SK-N-SH (cell line): ENCODE measurements around the gene OBSL1. TPM values are rescaled to one million over a fixed set of nuclear protein-coding genes. Genes with fewer than 3 reads are reported as not detected.

Experiments
- CTCF ChIA-PET: fragments of 300-600, 350-600 bp; formaldehyde crosslinking; extraction: SDS; loops from one replicate; lab custom pipeline; 2021; lab: Yijun Ruan, JAX
- POLR2A ChIA-PET: fragments of 350-600 bp; sonication (Branson Sonifier 250); formaldehyde crosslinking; extraction: SDS; loops from one replicate; lab custom pipeline; 2020; ENCODE audit warnings: antibody characterized with exemption, inconsistent platforms; lab: Yijun Ruan, JAX
- DNase-seq: peaks from one replicate; pipeline ENCODE4 v3.0.0; 2012
- H2AFZ ChIP-seq: fragments of 200-600 bp; sonication (generic); 2 replicates; pipeline ENCODE4 v1.8.1; 2016; ENCODE audit warnings: antibody characterized with exemption, mild to moderate bottlenecking, low read depth
- H3F3A ChIP-seq: fragments of 200-600 bp; sonication (generic); replicated peaks from 2 replicates; pipeline ENCODE3; 2016; ENCODE audit warnings: antibody characterized with exemption, mild to moderate bottlenecking; ENCODE audit not compliant: insufficient read depth
- H3K27ac ChIP-seq, 2 experiments: fragments of 200-500 bp in 1 of 2; fragments of 200-600 bp in 1 of 2; sonication (Bioruptor generic) in 1 of 2; sonication (generic), shearing (Covaris generic) in 1 of 2; 2 replicates each; pipeline versions ENCODE4 v1.5.1 to v1.6.1; 2014 to 2016; ENCODE audit warnings: low read depth in 2 of 2, inconsistent platforms in 1 of 2, low read length in 1 of 2, mild to moderate bottlenecking in 1 of 2, mixed read lengths in 1 of 2
- H3K27me3 ChIP-seq: fragments of 200-600 bp; sonication (generic), shearing (Covaris generic); 2 replicates; pipeline ENCODE4 v1.6.1; 2016; ENCODE audit warnings: mixed run types; ENCODE audit not compliant: insufficient read depth
- H3K36me3 ChIP-seq, 2 experiments: fragments of 200-500 bp in 1 of 2; fragments of 200-600 bp in 1 of 2; sonication (Bioruptor generic) in 1 of 2; sonication (generic) in 1 of 2; replicated peaks in 1 of 2; 2 replicates each; pipeline versions ENCODE3 to v1.5.1; 2014 to 2016; ENCODE audit warnings: low read length in 1 of 2, mild to moderate bottlenecking in 1 of 2; ENCODE audit not compliant: insufficient read depth in 2 of 2, control insufficient read depth in 1 of 2
- H3K4me1 ChIP-seq, 2 experiments: fragments of 200-500 bp in 1 of 2; fragments of 200-600 bp in 1 of 2; sonication (Bioruptor generic) in 1 of 2; sonication (generic), shearing (Covaris generic) in 1 of 2; 2 replicates each; pipeline versions ENCODE4 v1.5.1 to v1.6.1; 2014 to 2016; ENCODE audit warnings: low read depth in 1 of 2, low read length in 1 of 2, mixed run types in 1 of 2; ENCODE audit not compliant: insufficient read depth in 2 of 2, control insufficient read depth in 1 of 2
- H3K4me2 ChIP-seq: fragments of 200-600 bp; sonication (generic), shearing (Covaris generic); 2 replicates; pipeline ENCODE4 v1.6.1; 2017; ENCODE audit warnings: mixed run types
- H3K4me3 ChIP-seq, 2 experiments: fragments of 200-500 bp in 1 of 2; fragments of 200-600 bp in 1 of 2; sonication (Bioruptor generic) in 1 of 2; sonication (generic), shearing (Covaris generic) in 1 of 2; 2 replicates each; pipeline versions ENCODE4 v1.5.1 to v1.8.1; 2014 to 2016; ENCODE audit warnings: low read depth in 2 of 2, inconsistent platforms in 1 of 2, low read length in 1 of 2, mild to moderate bottlenecking in 1 of 2, mixed read lengths in 1 of 2, moderate library complexity in 1 of 2
- H3K79me2 ChIP-seq: fragments of 200-600 bp; sonication (generic); 2 replicates; pipeline ENCODE4 v1.8.1; 2017; ENCODE audit warnings: mild to moderate bottlenecking; ENCODE audit not compliant: insufficient read depth
- H3K9ac ChIP-seq: fragments of 200-600 bp; sonication (generic); 2 replicates; pipeline ENCODE4 v1.6.1; 2017; ENCODE audit warnings: mixed run types
- H3K9me2 ChIP-seq: fragments of 200-600 bp; sonication (generic); 2 replicates; pipeline ENCODE4 v1.6.1; 2017; ENCODE audit warnings: mixed run types
- H3K9me3 ChIP-seq: fragments of 200-600 bp; sonication (generic); 2 replicates; pipeline ENCODE4 v1.6.1; 2017; ENCODE audit warnings: mixed run types, mild to moderate bottlenecking, moderate library complexity
- H4K20me1 ChIP-seq: fragments of 200-600 bp; sonication (generic); 2 replicates; pipeline ENCODE4 v1.6.1; 2017; ENCODE audit warnings: mild to moderate bottlenecking, mixed run types; ENCODE audit not compliant: insufficient read depth
- FOXJ3 ChIP-seq: sonication (generic); formaldehyde crosslinking; IDR thresholded peaks from 2 replicates; pipeline ENCODE4 v1.5.1; 2020; ENCODE audit warnings: mild to moderate bottlenecking, missing genetic modification reagents
- GATA2 ChIP-seq: sonication (generic); formaldehyde crosslinking; IDR thresholded peaks from 2 replicates; pipeline ENCODE4 v1.5.0; 2020; ENCODE audit warnings: mild to moderate bottlenecking, missing genetic modification reagents
- JUND ChIP-seq: IDR thresholded peaks from 2 replicates; pipeline ENCODE4 v1.4.0; 2012
- MAX ChIP-seq: IDR thresholded peaks from 2 replicates; pipeline ENCODE4 v1.4.0; 2012; ENCODE audit warnings: low read depth
- MEF2A ChIP-seq: IDR thresholded peaks from 2 replicates; pipeline ENCODE4 v1.4.0; 2012; ENCODE audit warnings: low read depth, borderline replicate concordance
- NFIC ChIP-seq: IDR thresholded peaks from 2 replicates; pipeline ENCODE4 v1.4.0; 2012; ENCODE audit warnings: borderline replicate concordance
- NRF1 ChIP-seq: IDR thresholded peaks from 2 replicates; pipeline ENCODE4 v1.6.1; 2012; ENCODE audit warnings: low read depth, mild to moderate bottlenecking, low read length
- POLR2AphosphoS5 ChIP-seq: IDR thresholded peaks from 2 replicates; pipeline ENCODE4 v1.6.1; 2012; ENCODE audit warnings: low read depth, low read length
- REST ChIP-seq: IDR thresholded peaks from 2 replicates; pipeline ENCODE4 v1.6.1; 2012; ENCODE audit warnings: mild to moderate bottlenecking, low read depth, low read length, moderate library complexity
- RFX5 ChIP-seq: IDR thresholded peaks from 2 replicates; pipeline ENCODE4 v1.6.1; 2012; ENCODE audit warnings: mild to moderate bottlenecking, improper control_type of control experiment, low read length
- RXRA ChIP-seq: IDR thresholded peaks from 2 replicates; pipeline ENCODE4 v1.4.0; 2012; ENCODE audit warnings: low read depth, mild to moderate bottlenecking, borderline replicate concordance
- SIN3A ChIP-seq: IDR thresholded peaks from 2 replicates; pipeline ENCODE4 v1.6.1; 2012; ENCODE audit warnings: low read depth, mild to moderate bottlenecking, low read length, moderate library complexity, borderline replicate concordance
- TCF12 ChIP-seq: IDR thresholded peaks from 2 replicates; pipeline ENCODE4 v1.4.0; 2012
- USF1 ChIP-seq: IDR thresholded peaks from 2 replicates; pipeline ENCODE4 v1.4.0; 2012; ENCODE audit warnings: low read depth, borderline replicate concordance
- ZBTB33 ChIP-seq: IDR thresholded peaks from 2 replicates; pipeline ENCODE4 v1.4.0; 2012; ENCODE audit warnings: low read depth, borderline replicate concordance
- WGBS: methylation state at CpG from one replicate; pipeline ENCODE4 v1.1.6; 2017; ENCODE audit warnings: low lambda C conversion rate; 5-methylcytosine and 5-hydroxymethylcytosine counted together
- polyA plus RNA-seq, 3 experiments: library from polyadenylated mRNA; depleted of rRNA; stranded (reverse); fragments of >200 nt; gene quantifications; 2 replicates each; pipeline ENCODE4 v1.2.3, GENCODE V29; 2012
- TF ChIP-seq, protein P1 (sequence below): fragments of 200-600 bp; sonication (generic); IDR thresholded peaks from 2 replicates; pipeline ENCODE4 v1.6.1; 2017; ENCODE audit warnings: antibody characterized with exemption, mild to moderate bottlenecking, moderate library complexity

OBSL1 gene
- polyA plus RNA-seq, 1 of the 3 experiments (the other 2 are of a cell fraction), result 93.0 TPM

- no peak for DNase-seq
- TF ChIP-seq TCF12 (no peak), SIN3A (no peak), GATA2 (CRISPR knock-in tag) (no peak), NFIC (no peak), JUND (no peak), REST (no peak), RFX5 (no peak), POLR2AphosphoS5 (no peak), NRF1 (no peak), MAX (no peak), ZBTB33 (no peak), RXRA (no peak), FOXJ3 (CRISPR knock-in tag) (no peak), USF1 (no peak), MEF2A (no peak)
- TF ChIP-seq, protein P1, sequence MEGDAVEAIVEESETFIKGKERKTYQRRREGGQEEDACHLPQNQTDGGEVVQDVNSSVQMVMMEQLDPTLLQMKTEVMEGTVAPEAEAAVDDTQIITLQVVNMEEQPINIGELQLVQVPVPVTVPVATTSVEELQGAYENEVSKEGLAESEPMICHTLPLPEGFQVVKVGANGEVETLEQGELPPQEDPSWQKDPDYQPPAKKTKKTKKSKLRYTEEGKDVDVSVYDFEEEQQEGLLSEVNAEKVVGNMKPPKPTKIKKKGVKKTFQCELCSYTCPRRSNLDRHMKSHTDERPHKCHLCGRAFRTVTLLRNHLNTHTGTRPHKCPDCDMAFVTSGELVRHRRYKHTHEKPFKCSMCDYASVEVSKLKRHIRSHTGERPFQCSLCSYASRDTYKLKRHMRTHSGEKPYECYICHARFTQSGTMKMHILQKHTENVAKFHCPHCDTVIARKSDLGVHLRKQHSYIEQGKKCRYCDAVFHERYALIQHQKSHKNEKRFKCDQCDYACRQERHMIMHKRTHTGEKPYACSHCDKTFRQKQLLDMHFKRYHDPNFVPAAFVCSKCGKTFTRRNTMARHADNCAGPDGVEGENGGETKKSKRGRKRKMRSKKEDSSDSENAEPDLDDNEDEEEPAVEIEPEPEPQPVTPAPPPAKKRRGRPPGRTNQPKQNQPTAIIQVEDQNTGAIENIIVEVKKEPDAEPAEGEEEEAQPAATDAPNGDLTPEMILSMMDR, result no peak
- Histone ChIP-seq H3K27me3 (no peaks in the 10 kb centered on the region), H3K27ac (no peak overlapping the region), H4K20me1 (no peaks in the 10 kb centered on the region), H3K9ac (no peak overlapping the region), H3K9me3 (no peaks in the 10 kb centered on the region), H3K4me3 (no peak overlapping the region), H3K36me3 (no peaks in the 10 kb centered on the region), H3K4me1 (peaks cover 0 to 15% of the 10 kb centered on the region in 2 experiments; a peak in 1 of 4 replicates), H3K9me2 (no peaks in the 10 kb centered on the region), H3K79me2 (no peaks in the 10 kb centered on the region), H3K4me2 (no peak overlapping the region), H2AFZ (no peak overlapping the region), H3F3A (peaks cover 2% of the 10 kb centered on the region)
- 96% methylated on average over 5 of the region's 19 CpGs for WGBS
- CTCF ChIA-PET, result interaction anchor here (0.8 to 7.5 kb wide), 3 partner anchors 14 to 40 kb away, joined by 3 to 107 read pairs (median 9); partner anchors contain the start of genes CHPF, OBSL1 and TMEM198
- POLR2A ChIA-PET, result no interaction called here
Measured at GRCh38 chr2:219556413-219556812, 14.9 kb downstream of the OBSL1 start.
